ENCODE results near the gene AGXT. TPM values are rescaled to one million over a fixed set of nuclear protein-coding genes. Genes with fewer than 3 reads are reported as not detected.

The AGXT gene
- total RNA-seq, 1 donor from 2014 or later, result not detected

DNA sequence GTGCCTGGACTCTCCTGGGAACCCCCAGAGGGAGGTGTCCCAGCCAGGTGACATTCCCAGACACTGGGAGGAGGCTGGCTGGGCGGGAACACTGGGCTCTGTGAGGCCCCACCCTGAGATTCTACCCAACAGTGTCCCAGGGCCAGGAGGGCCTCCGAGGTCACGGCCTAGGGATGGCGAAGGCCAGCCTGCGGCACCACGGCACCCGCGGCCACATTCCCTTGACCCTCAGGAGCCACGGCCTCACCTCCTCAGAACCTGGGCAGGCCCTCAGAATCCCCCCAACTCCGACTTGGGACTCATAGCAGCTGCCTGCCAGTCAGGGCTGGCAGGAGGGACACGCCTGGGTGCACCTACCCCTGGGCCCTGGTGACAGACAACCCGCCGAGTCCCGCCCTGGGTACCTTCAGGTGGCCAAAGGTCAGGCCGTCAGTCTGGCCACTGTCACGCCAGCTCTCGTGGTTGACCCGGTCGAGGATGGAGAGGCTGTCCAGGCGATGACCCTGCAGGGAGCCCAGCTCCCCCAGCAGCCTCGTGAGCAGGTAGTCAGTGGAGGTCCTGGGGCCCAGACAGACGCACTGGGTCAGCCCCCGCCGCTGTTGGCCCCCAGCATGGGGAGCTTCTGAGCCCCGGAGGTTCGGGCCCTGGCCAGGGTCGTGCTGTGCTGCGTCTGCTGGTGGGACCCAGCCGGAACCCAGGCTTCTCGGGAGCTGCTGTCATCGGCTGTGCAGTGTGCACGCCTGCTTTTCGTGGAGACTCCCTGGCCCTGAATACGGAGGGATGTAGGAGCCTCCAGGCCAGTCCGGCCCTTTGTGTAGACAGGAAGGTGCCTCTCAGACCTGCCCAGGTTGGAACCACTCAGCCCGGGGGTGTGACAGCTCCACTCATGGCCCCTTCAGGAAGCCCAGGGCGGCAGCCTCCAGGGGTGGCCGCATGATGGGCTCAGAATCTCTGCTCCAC, 21.3 kb downstream of the AGXT start:
- Mint-ChIP-seq H3K9me3 (no peaks in the 10 kb centered on the region), H3K4me1 (peaks cover 4% of the 10 kb centered on the region), H3K36me3 (ENCODE audit: low read depth) (no peaks in the 10 kb centered on the region), H3K27me3 (ENCODE audit: low read depth) (no peaks in the 10 kb centered on the region), H3K4me3 (no peak overlapping the region), H3K27ac (ENCODE audit: unreplicated experiment) (no peak overlapping the region)
- TF ChIP-seq, protein P1, sequence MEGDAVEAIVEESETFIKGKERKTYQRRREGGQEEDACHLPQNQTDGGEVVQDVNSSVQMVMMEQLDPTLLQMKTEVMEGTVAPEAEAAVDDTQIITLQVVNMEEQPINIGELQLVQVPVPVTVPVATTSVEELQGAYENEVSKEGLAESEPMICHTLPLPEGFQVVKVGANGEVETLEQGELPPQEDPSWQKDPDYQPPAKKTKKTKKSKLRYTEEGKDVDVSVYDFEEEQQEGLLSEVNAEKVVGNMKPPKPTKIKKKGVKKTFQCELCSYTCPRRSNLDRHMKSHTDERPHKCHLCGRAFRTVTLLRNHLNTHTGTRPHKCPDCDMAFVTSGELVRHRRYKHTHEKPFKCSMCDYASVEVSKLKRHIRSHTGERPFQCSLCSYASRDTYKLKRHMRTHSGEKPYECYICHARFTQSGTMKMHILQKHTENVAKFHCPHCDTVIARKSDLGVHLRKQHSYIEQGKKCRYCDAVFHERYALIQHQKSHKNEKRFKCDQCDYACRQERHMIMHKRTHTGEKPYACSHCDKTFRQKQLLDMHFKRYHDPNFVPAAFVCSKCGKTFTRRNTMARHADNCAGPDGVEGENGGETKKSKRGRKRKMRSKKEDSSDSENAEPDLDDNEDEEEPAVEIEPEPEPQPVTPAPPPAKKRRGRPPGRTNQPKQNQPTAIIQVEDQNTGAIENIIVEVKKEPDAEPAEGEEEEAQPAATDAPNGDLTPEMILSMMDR (conservative IDR thresholded peaks at IDR 0.05), result no peak
- no peak for DNase-seq (ENCODE audit: low read depth, low spot score)

DNA sequence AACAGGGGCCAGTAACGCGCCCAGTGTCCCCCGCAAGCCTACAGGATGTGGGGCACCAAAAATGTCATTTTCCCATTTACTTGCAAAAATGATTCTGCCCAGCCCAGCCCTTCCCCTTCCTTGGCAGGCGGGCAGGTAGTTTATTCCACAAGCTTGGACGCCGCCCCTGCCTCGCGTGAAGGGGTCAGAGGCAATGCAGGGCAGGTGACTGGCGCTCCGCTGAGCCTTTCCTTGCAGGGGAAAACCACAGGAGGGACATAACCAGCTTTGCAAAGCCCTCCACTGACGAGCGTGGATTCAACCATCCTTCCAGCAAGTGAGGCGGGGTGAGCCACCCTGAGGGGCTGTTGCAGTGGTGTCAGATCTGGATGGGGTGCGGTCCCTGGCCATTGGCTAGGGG, 22.1 kb downstream of the AGXT start:
- Mint-ChIP-seq H3K27ac (ENCODE audit: unreplicated experiment) (no peak overlapping the region), H3K27me3 (ENCODE audit: low read depth) (no peaks in the 10 kb centered on the region), H3K4me1 (peaks cover 4% of the 10 kb centered on the region), H3K4me3 (no peak overlapping the region), H3K36me3 (ENCODE audit: low read depth) (no peaks in the 10 kb centered on the region), H3K9me3 (no peaks in the 10 kb centered on the region)
- TF ChIP-seq, protein P1 (conservative IDR thresholded peaks at IDR 0.05), result no peak
- no peak for DNase-seq (ENCODE audit: low read depth, low spot score)

DNA sequence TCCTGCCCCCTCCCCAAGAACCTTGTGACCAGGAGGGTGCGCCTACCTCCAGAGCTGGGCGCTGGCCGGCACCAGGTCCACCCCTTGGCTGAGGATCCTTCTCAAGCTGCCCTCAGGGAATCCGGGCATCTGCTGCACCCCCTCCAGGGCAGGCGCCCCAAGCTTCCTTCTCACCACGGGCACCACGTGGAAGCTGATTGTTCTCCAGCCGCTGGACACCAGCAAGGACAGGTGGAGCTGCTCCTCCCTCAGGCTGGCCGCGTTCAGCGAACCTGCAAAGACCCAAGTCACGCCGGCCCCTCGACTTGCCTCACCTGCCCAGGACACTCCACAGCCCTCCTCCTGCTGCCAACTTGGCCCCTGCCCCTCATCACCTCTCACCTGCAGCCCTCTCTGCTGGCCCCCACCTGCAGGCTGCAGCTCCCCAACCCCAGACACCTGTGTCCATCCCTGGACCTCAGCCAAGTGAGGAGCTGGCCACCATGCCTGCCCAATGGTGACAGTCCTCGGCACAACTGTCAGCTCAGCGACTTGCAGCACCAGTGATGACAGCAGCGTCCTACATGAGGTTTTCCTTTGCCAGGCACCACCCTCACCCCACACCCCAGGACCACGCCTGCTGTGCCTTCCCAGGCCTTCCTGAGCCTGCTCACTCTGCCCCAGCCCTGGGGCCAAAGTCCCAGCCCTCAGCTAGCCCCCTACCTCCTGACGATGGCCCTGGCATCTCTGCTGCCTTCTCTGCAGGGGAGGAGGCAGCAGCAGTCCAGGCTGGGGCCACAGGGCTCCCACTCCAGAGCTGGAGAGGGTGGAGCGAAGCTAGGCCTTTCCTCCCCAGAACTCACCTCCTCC, 23.1 kb downstream of the AGXT start:
- TF ChIP-seq, protein P1 (conservative IDR thresholded peaks at IDR 0.05), result no peak
- no peak for DNase-seq (ENCODE audit: low read depth, low spot score)
- no peaks in the 10 kb centered on the region for H3K9me3 Mint-ChIP-seq
- no peaks in the 10 kb centered on the region for H3K36me3 Mint-ChIP-seq (ENCODE audit: low read depth)
- H3K27ac Mint-ChIP-seq (ENCODE audit: unreplicated experiment), result no peak overlapping the region
- peaks cover 4% of the 10 kb centered on the region for H3K4me1 Mint-ChIP-seq
- H3K27me3 Mint-ChIP-seq (ENCODE audit: low read depth), result no peaks in the 10 kb centered on the region
- H3K4me3 Mint-ChIP-seq, result no peak overlapping the region

DNA sequence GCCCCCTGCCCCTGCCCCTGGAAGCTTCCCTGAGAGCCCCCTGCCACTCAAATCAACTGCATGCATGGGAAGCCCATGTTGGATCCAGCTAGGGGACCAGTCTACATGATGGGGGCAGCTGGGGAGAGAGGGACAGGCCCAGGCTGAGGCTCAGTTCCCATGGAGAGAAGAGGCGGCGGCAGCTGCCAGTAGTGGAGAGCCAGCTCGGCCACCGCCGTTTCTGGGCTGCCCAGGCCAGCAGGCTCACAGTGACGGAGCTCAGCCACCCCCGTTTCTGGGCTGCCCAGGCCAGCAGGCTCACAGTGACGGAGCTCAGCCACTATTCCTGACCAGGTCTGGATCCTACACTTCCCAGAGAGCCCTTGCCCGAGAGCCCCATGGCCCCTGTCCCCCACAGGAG, 23.7 kb downstream of the AGXT start:
- Mint-ChIP-seq H3K27me3 (ENCODE audit: low read depth) (no peaks in the 10 kb centered on the region), H3K4me3 (no peak overlapping the region), H3K36me3 (ENCODE audit: low read depth) (no peaks in the 10 kb centered on the region), H3K4me1 (peaks cover 4% of the 10 kb centered on the region), H3K27ac (ENCODE audit: unreplicated experiment) (no peak overlapping the region), H3K9me3 (no peaks in the 10 kb centered on the region)
- TF ChIP-seq, protein P1 (conservative IDR thresholded peaks at IDR 0.05), result no peak
- no peak for DNase-seq (ENCODE audit: low read depth, low spot score)

DNA sequence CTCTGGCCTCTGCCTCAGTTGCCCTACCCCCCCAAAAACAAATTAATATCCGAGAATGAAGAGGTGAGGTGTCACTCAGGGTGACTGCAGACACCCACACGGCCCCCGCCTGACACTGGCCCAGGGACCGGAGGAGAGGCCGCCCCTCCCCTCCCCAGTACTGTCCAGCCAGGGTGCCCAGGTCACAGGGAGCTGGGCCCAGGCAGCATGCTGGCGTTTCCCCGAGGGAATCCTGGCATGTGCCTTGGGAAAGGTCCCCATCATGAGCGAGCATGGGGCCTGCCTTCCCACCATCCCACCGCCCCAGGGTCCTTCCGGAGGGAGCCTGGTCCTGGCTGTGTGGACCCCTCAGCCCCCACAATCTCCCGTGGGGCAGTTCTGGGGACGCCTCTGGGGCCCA, 24.3 kb downstream of the AGXT start:
- Mint-ChIP-seq H3K4me3 (no peak overlapping the region), H3K36me3 (ENCODE audit: low read depth) (no peaks in the 10 kb centered on the region), H3K9me3 (no peaks in the 10 kb centered on the region), H3K27ac (ENCODE audit: unreplicated experiment) (no peak overlapping the region), H3K4me1 (peaks cover 4% of the 10 kb centered on the region), H3K27me3 (ENCODE audit: low read depth) (no peaks in the 10 kb centered on the region)
- TF ChIP-seq, protein P1 (conservative IDR thresholded peaks at IDR 0.05), result no peak
- no peak for DNase-seq (ENCODE audit: low read depth, low spot score)

All from neural crest cell (in vitro differentiated cells).